GM23248 (cell line): ENCODE measurements around the gene PEX16. TPM values are rescaled to one million over a fixed set of nuclear protein-coding genes. Genes with fewer than 3 reads are reported as not detected.

ENCODE experiments used
- DNase-seq: peaks from one replicate; pipeline ENCODE4 v3.0.0-alpha.2; 2015
- H2AFZ ChIP-seq: fragments of 200-600 bp; sonication (generic); 2 replicates; pipeline ENCODE4 v1.6.1; 2016; ENCODE audit warnings: antibody characterized with exemption
- H3F3A ChIP-seq: fragments of 200-600 bp; sonication (generic); 2 replicates; pipeline ENCODE4 v1.6.1; 2016; ENCODE audit warnings: mild to moderate bottlenecking, antibody characterized with exemption, mixed run types; ENCODE audit not compliant: insufficient read depth
- H3K27ac ChIP-seq: fragments of 200-600 bp; sonication (generic); 2 replicates; pipeline ENCODE4 v1.5.1; 2016; ENCODE audit warnings: mild to moderate bottlenecking
- H3K27me3 ChIP-seq: fragments of 200-600 bp; sonication (generic); replicated peaks from 2 replicates; pipeline ENCODE4 v1.6.1; 2016; ENCODE audit warnings: mild to moderate bottlenecking; ENCODE audit not compliant: insufficient read depth
- H3K36me3 ChIP-seq: fragments of 200-600 bp; sonication (generic); 2 replicates; pipeline ENCODE4 v1.6.1; 2016; ENCODE audit warnings: low read depth, mild to moderate bottlenecking
- H3K4me1 ChIP-seq: fragments of 200-600 bp; sonication (generic); 2 replicates; pipeline ENCODE4 v1.6.1; 2016; ENCODE audit warnings: mild to moderate bottlenecking; ENCODE audit not compliant: insufficient read depth
- H3K4me2 ChIP-seq: fragments of 200-600 bp; sonication (generic); one replicate; pipeline ENCODE4 v1.6.1; 2016; ENCODE audit warnings: mild to moderate bottlenecking; ENCODE audit not compliant: unreplicated experiment
- H3K4me3 ChIP-seq: fragments of 200-600 bp; sonication (generic); 2 replicates; pipeline ENCODE4 v1.5.1; 2016; ENCODE audit warnings: mild to moderate bottlenecking
- H3K79me2 ChIP-seq: fragments of 200-600 bp; sonication (generic); 2 replicates; pipeline ENCODE4 v1.6.1; 2016; ENCODE audit warnings: mild to moderate bottlenecking; ENCODE audit not compliant: insufficient read depth
- H3K9ac ChIP-seq: fragments of 200-600 bp; sonication (generic); 2 replicates; pipeline ENCODE4 v1.6.1; 2016; ENCODE audit warnings: mild to moderate bottlenecking
- H3K9me2 ChIP-seq: fragments of 200-600 bp; sonication (generic); 2 replicates; pipeline ENCODE4 v1.6.1; 2016; ENCODE audit warnings: mixed run types, mild to moderate bottlenecking, moderate library complexity; ENCODE audit not compliant: insufficient read depth
- H3K9me3 ChIP-seq: fragments of 200-600 bp; sonication (generic); one replicate; pipeline ENCODE4 v1.6.1; 2017; ENCODE audit warnings: low read depth
- H4K20me1 ChIP-seq: fragments of 200-600 bp; sonication (generic); 2 replicates; pipeline ENCODE4 v1.6.0; 2016; ENCODE audit not compliant: insufficient read depth
- EZH2 ChIP-seq: fragments of 200-600 bp; sonication (generic); IDR thresholded peaks from 2 replicates; pipeline ENCODE4 v1.6.1; 2018; ENCODE audit warnings: antibody characterized with exemption, mild to moderate bottlenecking; ENCODE audit not compliant: insufficient read depth, poor library complexity, severe bottlenecking
- EZH2phosphoT487 ChIP-seq: fragments of 200-600 bp; sonication (generic); IDR thresholded peaks from 2 replicates; pipeline ENCODE4 v1.6.1; 2018; ENCODE audit warnings: antibody characterized with exemption, moderate library complexity, mild to moderate bottlenecking, low read depth; ENCODE audit not compliant: insufficient read depth
- WGBS, 2 experiments: methylation state at CpG; one replicate each; pipeline ENCODE4 v1.1.6; 2015 to 2017; ENCODE audit warnings: low lambda C conversion rate in 2 of 2, low coverage in 1 of 2; ENCODE audit errors: missing lambda C conversion rate in 2 of 2; 5-methylcytosine and 5-hydroxymethylcytosine counted together
- in situ Hi-C: fragments of 300-500 bp; cut with MboI; formaldehyde crosslinking; loops from 2 replicates; pipeline ENCODE4 v1.15.0; 2020
- polyA plus RNA-seq: library from polyadenylated mRNA; unstranded; fragments of >200 nt; fragmentation: Nextera tagmentation; extraction: Ambion mirVana; gene quantifications from 2 replicates; pipeline ENCODE4 v1.2.1, GENCODE V29; 2016
- total RNA-seq: library from RNA; depleted of rRNA; stranded (reverse); fragments of >200 nt; shearing (Covaris generic); gene quantifications from 2 replicates; pipeline ENCODE4 v1.2.3, GENCODE V29; 2014

Gene PEX16
- total and polyA plus RNA-seq, 2 experiments from 2014 or later = 21.2 to 23.2 TPM

DNA sequence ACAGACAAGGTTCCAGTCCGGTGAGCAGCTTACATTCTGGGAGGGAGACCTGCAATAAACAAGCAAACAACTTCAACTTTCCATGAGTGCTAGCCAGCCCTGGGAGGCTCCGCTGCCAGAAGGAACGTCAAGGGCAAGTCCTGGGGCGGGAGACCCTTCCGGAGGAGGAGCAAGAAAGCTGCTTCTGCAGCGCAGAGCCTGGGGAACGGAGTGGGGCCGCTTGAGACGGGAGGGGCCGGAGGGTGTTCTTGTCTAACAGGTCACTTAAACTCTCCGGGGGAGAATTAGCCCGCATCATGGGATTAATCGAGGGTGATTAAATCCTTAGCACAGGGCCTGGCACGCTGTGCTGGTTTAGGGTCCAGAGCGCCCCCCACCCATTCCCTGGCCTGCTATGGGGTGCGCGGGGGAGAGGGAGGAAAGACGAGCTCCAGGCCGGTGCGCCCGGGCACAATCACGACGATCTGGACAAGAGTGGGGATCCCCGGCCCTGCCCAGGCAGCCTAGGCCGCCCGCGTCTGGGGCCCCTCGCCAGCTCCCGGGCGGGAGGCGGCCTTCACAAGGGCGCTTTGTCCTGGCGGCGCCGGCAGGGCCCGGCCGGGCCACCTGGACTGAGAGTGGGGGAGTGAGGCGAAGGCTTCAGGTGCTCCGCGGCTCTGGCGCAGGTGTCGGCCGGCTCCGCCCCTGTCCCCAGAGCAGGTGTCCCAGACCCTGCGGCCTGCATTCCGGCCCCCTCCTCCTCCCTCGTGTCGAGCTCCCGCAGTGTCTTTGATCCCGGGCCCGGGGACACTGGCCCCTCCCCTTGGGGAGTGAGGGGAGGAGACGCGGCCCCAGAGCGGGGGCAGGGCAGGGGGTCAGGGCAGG lies 4.1 kb upstream of the PEX16 start:
- TF ChIP-seq EZH2phosphoT487 (no peak), EZH2 (no peak)
- no peaks in the 10 kb centered on the region for H3K9me2 ChIP-seq
- H3K9me3 ChIP-seq = no peaks in the 10 kb centered on the region
- no peak for DNase-seq
- no peaks in the 10 kb centered on the region for H3K36me3 ChIP-seq
- H4K20me1 ChIP-seq = no peaks in the 10 kb centered on the region
- H3K9ac ChIP-seq = no peak overlapping the region
- H3K27me3 ChIP-seq = peaks cover 12% of the 10 kb centered on the region
- H3K4me2 ChIP-seq = no peak overlapping the region
- H3K79me2 ChIP-seq = peaks cover 9% of the 10 kb centered on the region
- peaks cover 2% of the 10 kb centered on the region for H3K4me1 ChIP-seq
- WGBS, 2 experiments = 42 to 52% methylated on average over 36 of the region's 54 CpGs
- H3F3A ChIP-seq = no peaks in the 10 kb centered on the region
- H2AFZ ChIP-seq = no peak overlapping the region
- no peak overlapping the region for H3K27ac ChIP-seq
- in situ Hi-C loops = no loop called here
- H3K4me3 ChIP-seq = no peak overlapping the region

- in situ Hi-C loops = no loop called here
- peaks cover 19% of the 10 kb centered on the region for H3K79me2 ChIP-seq
- WGBS, 2 experiments = 78 to 84% methylated on average over 6 of the region's 6 CpGs
Measured at GRCh38 chr11:45920531-45921477, 3.1 kb upstream of the PEX16 start.

DNA sequence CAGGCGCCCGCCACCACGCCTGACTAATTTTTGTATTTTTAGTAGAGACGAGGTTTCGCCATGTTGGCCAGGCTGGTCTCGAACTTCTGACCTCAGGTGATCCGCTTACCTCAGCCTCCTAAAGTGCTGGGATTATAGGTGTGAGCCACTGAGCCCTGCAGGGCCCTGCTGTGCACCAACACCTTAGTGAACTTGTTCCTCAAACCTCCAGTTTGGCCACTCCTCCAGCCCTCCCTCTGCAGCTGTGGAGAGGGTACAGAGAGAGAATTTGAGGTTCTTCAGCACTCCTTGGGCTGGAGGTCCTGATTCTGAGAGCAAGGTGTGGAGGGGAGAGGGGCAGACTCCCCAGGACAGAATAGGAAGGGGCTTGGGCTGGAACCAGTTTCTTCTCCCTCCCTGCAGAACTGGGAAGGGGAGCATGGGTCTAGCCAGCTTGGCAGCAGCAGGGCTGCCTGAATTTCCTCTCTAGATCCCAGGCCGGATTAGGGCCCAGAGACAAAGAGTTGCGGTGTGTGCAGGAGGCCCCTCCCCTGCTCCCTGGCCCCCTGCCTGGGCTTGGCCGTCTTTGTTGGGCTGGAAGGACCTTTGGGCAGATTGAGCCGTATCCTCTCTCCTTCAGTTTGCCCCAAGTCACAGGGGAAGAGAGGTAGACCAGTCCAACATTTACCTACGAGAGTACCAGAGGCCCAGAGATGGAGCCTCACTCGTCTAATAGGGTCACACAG lies 2.3 kb upstream of the PEX16 start:
- Histone ChIP-seq H3K9me3 (no peaks in the 10 kb centered on the region), H4K20me1 (no peaks in the 10 kb centered on the region), H3K27me3 (peaks cover 12% of the 10 kb centered on the region), H3K9ac (no peak overlapping the region), H3K4me2 (no peak overlapping the region), H3K9me2 (no peaks in the 10 kb centered on the region), H3K4me1 (peaks cover 7% of the 10 kb centered on the region), H2AFZ (no peak overlapping the region), H3K36me3 (no peaks in the 10 kb centered on the region), H3K27ac (no peak overlapping the region), H3K4me3 (no peak overlapping the region), H3K79me2 (peaks cover 22% of the 10 kb centered on the region), H3F3A (no peaks in the 10 kb centered on the region)
- 66 to 70% methylated on average over 13 of the region's 13 CpGs for WGBS, 2 experiments
- in situ Hi-C loops = no loop called here
- TF ChIP-seq EZH2 (no peak), EZH2phosphoT487 (no peak)
- no peak for DNase-seq

More at GRCh38 chr11:45920531-45921477, 3.1 kb upstream of the PEX16 start:
- Histone ChIP-seq H3K4me2 (no peak overlapping the region), H3K27me3 (peaks cover 12% of the 10 kb centered on the region), H3K4me1 (peaks cover 7% of the 10 kb centered on the region), H2AFZ (no peak overlapping the region), H3K9me3 (no peaks in the 10 kb centered on the region), H3K9me2 (no peaks in the 10 kb centered on the region), H4K20me1 (no peaks in the 10 kb centered on the region), H3F3A (no peaks in the 10 kb centered on the region), H3K9ac (no peak overlapping the region), H3K4me3 (no peak overlapping the region), H3K27ac (no peak overlapping the region), H3K36me3 (no peaks in the 10 kb centered on the region)
- no peak for DNase-seq
- no peak for TF ChIP-seq EZH2
- TF ChIP-seq EZH2phosphoT487 = no peak
